DOHH2 (cell line): ENCODE results near the gene ADAP1.

Source experiments
- H3F3A ChIP-seq: fragments of 200-600 bp; sonication (generic), shearing (Covaris generic); 2 replicates; pipeline ENCODE4 v1.6.0; 2016; ENCODE audit warnings: antibody characterized with exemption, mild to moderate bottlenecking; ENCODE audit not compliant: control insufficient read depth, insufficient read depth
- H3K27ac ChIP-seq: fragments of 200-600 bp; sonication (generic); 2 replicates; pipeline ENCODE4 v1.5.1; 2014; ENCODE audit warnings: low read depth, mild to moderate bottlenecking, low read length, moderate library complexity
- H3K27me3 ChIP-seq: fragments of 200-600 bp; sonication (generic); 2 replicates; pipeline ENCODE4 v1.6.1; 2014; ENCODE audit warnings: mild to moderate bottlenecking, low read length, mixed read lengths; ENCODE audit not compliant: control insufficient read depth
- H3K36me3 ChIP-seq: fragments of 200-600 bp; sonication (generic); 2 replicates; pipeline ENCODE4 v1.6.1; 2014; ENCODE audit warnings: mild to moderate bottlenecking, low read length, moderate library complexity, mixed read lengths; ENCODE audit not compliant: control insufficient read depth
- H3K4me1 ChIP-seq: fragments of 200-600 bp; sonication (generic); 2 replicates; pipeline ENCODE4 v1.6.1; 2014; ENCODE audit warnings: mild to moderate bottlenecking, low read length, mixed read lengths; ENCODE audit not compliant: control insufficient read depth
- H3K4me2 ChIP-seq: fragments of 200-600 bp; sonication (generic); 2 replicates; pipeline ENCODE4 v1.6.0; 2014; ENCODE audit warnings: mild to moderate bottlenecking, low read length, moderate library complexity
- H3K4me3 ChIP-seq: fragments of 200-600 bp; sonication (generic); 2 replicates; pipeline ENCODE4 v1.5.1; 2014; ENCODE audit warnings: mild to moderate bottlenecking, low read length, mixed read lengths
- H3K79me2 ChIP-seq: fragments of 200-600 bp; sonication (generic); 2 replicates; pipeline ENCODE4 v1.6.1; 2014; ENCODE audit warnings: mild to moderate bottlenecking, low read length, mixed read lengths; ENCODE audit not compliant: control insufficient read depth
- H3K9me2 ChIP-seq: fragments of 200-600 bp; sonication (generic); replicated peaks from 2 replicates; pipeline ENCODE4 v1.6.1; 2014; ENCODE audit warnings: mild to moderate bottlenecking, low read length, mixed read lengths; ENCODE audit not compliant: control insufficient read depth
- H3K9me3 ChIP-seq: fragments of 200-600 bp; sonication (generic); 2 replicates; pipeline ENCODE4 v1.6.1; 2014; ENCODE audit warnings: antibody characterized with exemption, low read length, mixed read lengths; ENCODE audit not compliant: control insufficient read depth, insufficient read depth
- H4K20me1 ChIP-seq: fragments of 200-600 bp; sonication (generic); 2 replicates; pipeline ENCODE4 v1.6.0; 2014; ENCODE audit warnings: low read depth, mild to moderate bottlenecking, antibody characterized with exemption, low read length, moderate library complexity; ENCODE audit not compliant: control insufficient read depth, insufficient read depth
- EZH2phosphoT487 ChIP-seq: fragments of 200-600 bp; sonication (generic); IDR thresholded peaks from 2 replicates; pipeline ENCODE4 v1.6.1; 2017; ENCODE audit warnings: borderline replicate concordance, mild to moderate bottlenecking, antibody characterized with exemption, low read length, moderate library complexity, mixed read lengths
- TF ChIP-seq, protein P1 (sequence below): fragments of 200-600 bp; sonication (generic); IDR thresholded peaks from one replicate; pipeline ENCODE4 v1.5.1; 2014; ENCODE audit warnings: antibody characterized with exemption, mild to moderate bottlenecking, low read depth, low read length; ENCODE audit not compliant: poor library complexity, severe bottlenecking

ADAP1 gene

DNA sequence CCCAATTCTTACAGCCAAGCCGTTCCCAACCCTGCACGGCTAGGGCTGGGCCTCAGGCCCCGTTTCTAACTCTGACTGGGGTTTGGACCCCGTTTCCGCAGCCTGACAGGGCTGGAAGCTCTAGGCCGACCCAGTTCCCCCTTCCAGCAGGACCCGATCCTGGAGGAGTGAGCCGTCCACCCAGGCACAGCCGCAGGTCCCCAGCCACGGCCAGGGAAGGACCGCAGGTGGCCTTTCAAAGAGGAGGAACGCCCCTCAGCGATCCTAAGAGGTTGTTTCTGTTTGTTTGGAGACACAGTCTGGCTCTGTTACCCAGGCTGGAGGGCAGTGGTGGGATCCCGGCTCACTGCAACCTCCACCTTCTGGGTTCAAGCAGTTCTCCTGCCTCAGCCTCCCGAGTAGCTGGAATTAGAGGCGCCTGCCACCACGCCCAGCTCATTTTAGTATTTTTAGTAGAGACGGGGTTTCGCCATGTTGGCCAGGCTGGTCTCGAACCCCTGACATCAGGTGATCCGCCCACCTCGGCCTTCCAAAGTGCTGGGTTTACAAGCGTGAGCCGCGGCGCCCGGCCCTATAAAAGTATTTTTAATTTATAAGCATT, 78.9 kb downstream of the ADAP1 start:
- Histone ChIP-seq H3F3A (peaks cover 20% of the 10 kb centered on the region), H3K27me3 (no peaks in the 10 kb centered on the region), H3K79me2 (peaks cover 38% of the 10 kb centered on the region), H3K9me3 (peaks cover 11% of the 10 kb centered on the region), H3K4me1 (peaks cover 43% of the 10 kb centered on the region), H4K20me1 (peaks cover 19% of the 10 kb centered on the region), H3K27ac (no peak overlapping the region), H3K36me3 (peaks cover 58% of the 10 kb centered on the region), H3K4me2 (peak overlapping the region; percentile 57), H3K9me2 (no peaks in the 10 kb centered on the region), H3K4me3 (peak overlapping the region; percentile 49)
- no peak for TF ChIP-seq EZH2phosphoT487
- TF ChIP-seq, protein P1, sequence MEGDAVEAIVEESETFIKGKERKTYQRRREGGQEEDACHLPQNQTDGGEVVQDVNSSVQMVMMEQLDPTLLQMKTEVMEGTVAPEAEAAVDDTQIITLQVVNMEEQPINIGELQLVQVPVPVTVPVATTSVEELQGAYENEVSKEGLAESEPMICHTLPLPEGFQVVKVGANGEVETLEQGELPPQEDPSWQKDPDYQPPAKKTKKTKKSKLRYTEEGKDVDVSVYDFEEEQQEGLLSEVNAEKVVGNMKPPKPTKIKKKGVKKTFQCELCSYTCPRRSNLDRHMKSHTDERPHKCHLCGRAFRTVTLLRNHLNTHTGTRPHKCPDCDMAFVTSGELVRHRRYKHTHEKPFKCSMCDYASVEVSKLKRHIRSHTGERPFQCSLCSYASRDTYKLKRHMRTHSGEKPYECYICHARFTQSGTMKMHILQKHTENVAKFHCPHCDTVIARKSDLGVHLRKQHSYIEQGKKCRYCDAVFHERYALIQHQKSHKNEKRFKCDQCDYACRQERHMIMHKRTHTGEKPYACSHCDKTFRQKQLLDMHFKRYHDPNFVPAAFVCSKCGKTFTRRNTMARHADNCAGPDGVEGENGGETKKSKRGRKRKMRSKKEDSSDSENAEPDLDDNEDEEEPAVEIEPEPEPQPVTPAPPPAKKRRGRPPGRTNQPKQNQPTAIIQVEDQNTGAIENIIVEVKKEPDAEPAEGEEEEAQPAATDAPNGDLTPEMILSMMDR, result no peak

DNA sequence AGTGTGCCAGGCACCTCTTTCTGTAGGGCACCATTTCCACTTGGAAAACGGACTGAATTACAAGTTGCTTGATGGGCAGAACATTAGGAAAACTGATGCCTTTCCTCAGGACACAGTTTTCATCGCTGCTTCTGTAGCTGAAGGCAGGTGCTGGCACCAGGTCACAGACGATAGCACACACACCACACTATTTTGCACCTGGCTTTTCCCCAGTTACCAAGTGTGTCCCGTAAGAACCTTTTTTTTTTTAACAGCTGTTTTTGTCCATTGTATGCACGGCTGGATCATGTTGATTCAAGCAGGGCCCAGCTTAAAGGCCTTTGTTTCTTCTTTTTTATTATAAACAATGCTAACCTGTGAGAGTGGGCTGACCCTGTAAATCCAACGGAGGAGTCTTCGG, 79.4 kb downstream of the ADAP1 start:
- peaks cover 11% of the 10 kb centered on the region for H3K9me3 ChIP-seq
- peaks cover 43% of the 10 kb centered on the region for H3K4me1 ChIP-seq
- no peaks in the 10 kb centered on the region for H3K9me2 ChIP-seq
- peaks cover 62% of the 10 kb centered on the region for H3K36me3 ChIP-seq
- no peaks in the 10 kb centered on the region for H3K27me3 ChIP-seq
- no peak for TF ChIP-seq EZH2phosphoT487
- TF ChIP-seq, protein P1, result no peak
- H3K4me2 ChIP-seq, result no peak overlapping the region
- no peak overlapping the region for H3K27ac ChIP-seq
- peaks cover 33% of the 10 kb centered on the region for H3K79me2 ChIP-seq
- H4K20me1 ChIP-seq, result peaks cover 19% of the 10 kb centered on the region
- peaks cover 20% of the 10 kb centered on the region for H3F3A ChIP-seq
- no peak overlapping the region for H3K4me3 ChIP-seq

DNA sequence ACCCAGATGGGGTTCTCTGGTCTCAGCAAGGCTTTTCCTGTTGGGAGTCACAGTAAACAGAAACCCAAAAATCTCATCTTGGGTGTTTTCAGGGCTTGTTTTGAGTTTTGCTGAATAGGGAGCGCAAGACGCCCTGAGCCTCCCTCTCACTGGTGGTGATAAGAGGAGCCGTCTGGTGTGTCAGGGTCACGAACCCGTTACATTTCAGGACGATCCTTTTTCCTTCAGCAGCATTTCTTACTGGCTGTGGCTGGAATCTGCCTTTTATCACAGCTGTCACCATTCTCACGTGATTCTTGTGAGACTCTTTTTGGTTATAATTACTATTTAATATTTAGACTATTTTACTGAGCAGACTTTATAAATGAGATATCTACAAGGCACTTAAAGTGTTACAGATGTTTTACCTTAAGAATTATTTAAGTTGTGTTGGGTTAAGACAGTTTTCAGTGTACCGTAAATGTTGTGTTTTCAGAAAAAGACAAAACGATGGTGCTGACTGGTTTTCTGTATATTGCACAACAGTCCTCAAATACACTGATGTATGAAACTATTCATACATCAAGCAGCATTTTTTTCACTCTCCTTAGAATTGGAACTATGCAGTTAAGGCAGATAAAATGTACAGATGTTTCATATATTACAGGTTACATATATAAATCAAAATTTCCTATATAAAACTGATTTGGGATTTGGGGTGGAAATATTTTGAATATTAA, 80.3 kb downstream of the ADAP1 start:
- H3K79me2 ChIP-seq, result peaks cover 25% of the 10 kb centered on the region
- H3K27ac ChIP-seq, result peak overlapping the region; percentile 54
- H3K4me3 ChIP-seq, result peak overlapping the region; percentile 32
- H3F3A ChIP-seq, result peaks cover 20% of the 10 kb centered on the region
- H4K20me1 ChIP-seq, result peaks cover 13% of the 10 kb centered on the region
- peaks cover 62% of the 10 kb centered on the region for H3K36me3 ChIP-seq
- peak overlapping the region; percentile 30 for H3K4me2 ChIP-seq
- TF ChIP-seq, protein P1, result no peak
- no peak for TF ChIP-seq EZH2phosphoT487
- peaks cover 38% of the 10 kb centered on the region for H3K4me1 ChIP-seq
- H3K9me3 ChIP-seq, result peaks cover 11% of the 10 kb centered on the region
- H3K9me2 ChIP-seq, result no peaks in the 10 kb centered on the region
- H3K27me3 ChIP-seq, result no peaks in the 10 kb centered on the region
